Measurements from ENCODE around the gene ELAVL4. TPM values are rescaled to one million over a fixed set of nuclear protein-coding genes. Genes with fewer than 3 reads are reported as not detected.

The ELAVL4 gene
- total RNA-seq (2014; rRNA removed; shearing (Covaris generic)), result 0.04 TPM in 1 of 2 replicates, not detected in the other

GRCh38 chr1:50108497-50109059, at the start of gene ELAVL4:
ELAVL4 (plus strand) TSS chr1:50108920; CDS start chr1:50109190, 270 bp downstream.

Other genes with a start within 250 kb of the ELAVL4 start
- 0.61 TPM in 1 of 2 replicates, not detected in the other for gene AGBL4, start 85.0 kb upstream of the ELAVL4 start, total RNA-seq (2014; rRNA removed; shearing (Covaris generic))